ENCODE measurements around the gene PCDHB11. TPM values are rescaled to one million over a fixed set of nuclear protein-coding genes. Genes with fewer than 3 reads are reported as not detected.
"Not testable (repeated sequence)": the region's sequence is repeated elsewhere in the genome, so short reads cannot be mapped to it uniquely, and the experiment has no call there.

PCDHB11 gene
- total and polyA plus RNA-seq, 4 donors: 2.9 to 15.3 (median 6.4) TPM

DNA sequence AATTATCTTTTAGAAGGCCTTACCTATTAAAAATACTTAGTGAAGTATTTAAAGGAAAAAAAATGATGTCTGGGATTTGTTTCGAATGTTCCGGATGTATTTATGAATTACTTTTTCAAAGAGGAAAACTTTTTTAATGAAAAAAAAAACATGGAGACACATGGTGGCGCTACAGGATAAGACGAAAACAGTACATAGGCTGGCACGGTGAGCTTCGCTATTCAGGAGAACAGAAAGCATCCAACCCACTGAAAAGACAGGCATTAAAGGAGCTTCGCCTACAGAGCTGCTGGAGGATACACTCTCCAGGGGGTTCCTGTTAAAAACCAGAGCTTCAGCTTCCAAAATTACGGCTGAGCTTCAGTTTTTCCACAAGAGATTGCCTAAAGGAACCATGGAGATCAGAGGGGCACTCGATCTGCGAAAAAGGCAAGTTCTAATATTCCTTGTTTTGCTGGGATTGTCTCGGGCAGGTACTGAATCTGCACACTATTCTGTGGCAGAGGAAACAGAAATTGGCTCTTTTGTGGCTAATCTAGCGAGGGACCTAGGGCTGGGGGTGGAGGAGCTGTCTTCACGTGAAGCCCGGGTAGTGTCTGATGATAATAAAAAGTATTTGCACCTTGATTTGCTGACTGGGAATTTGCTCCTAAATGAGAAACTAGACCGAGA is 23.8 kb downstream of the PCDHB11 start, which contains the start of gene PCDHB14:
TSS of gene PCDHB14 (plus strand) at position 232 of the 672 bp plus-strand sequence. CDS start at position 395, 163 bp downstream.
- Histone ChIP-seq H3K27me3 (ENCODE audit: control insufficient read depth in 1 of 2, insufficient read depth in 2 of 2, low read length in 1 of 2) (no peaks in the 10 kb centered on the region), H3K4me1 (ENCODE audit: control insufficient read depth in 1 of 2, insufficient read depth in 2 of 2, low read length in 2 of 2) (no peaks in the 10 kb centered on the region), H3K4me3 (ENCODE audit: low read length in 2 of 2) (peak within 1 kb of the TSS in 1 of 2 donors; percentile 26), H3K27ac (ENCODE audit: low read depth in 1 of 2, low read length in 2 of 2) (no peak within 1 kb of the TSS), H3K36me3 (ENCODE audit: control insufficient read depth in 1 of 2, insufficient read depth in 2 of 2, low read length in 1 of 2) (peaks cover 3% of the 10 kb centered on the region in 2 donors), H3K9me3 (ENCODE audit: control insufficient read depth, low read length) (peaks cover 23% of the 10 kb centered on the region)
- DNase-seq (no peak), ATAC-seq (ENCODE audit: low FRiP score) (no peak)
- intact Hi-C loops (cut with DNase I): no loop called here
- WGBS, 2 donors: 18% methylated on average over 15 of the region's 15 CpGs

DNA sequence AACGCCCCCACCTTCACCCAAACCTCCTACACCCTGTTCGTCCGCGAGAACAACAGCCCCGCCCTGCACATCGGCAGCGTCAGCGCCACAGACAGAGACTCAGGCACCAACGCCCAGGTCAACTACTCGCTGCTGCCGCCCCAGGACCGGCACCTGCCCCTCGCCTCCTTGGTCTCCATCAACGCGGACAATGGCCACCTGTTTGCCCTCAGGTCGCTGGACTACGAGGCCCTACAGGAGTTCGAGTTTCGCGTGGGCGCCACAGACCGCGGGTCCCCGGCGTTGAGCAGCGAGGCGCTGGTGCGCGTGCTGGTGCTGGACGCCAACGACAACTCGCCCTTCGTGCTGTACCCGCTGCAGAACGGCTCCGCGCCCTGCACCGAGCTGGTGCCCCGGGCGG is 25.4 kb downstream of the PCDHB11 start:
- DNase-seq; intact Hi-C loops (cut with DNase I); H3K4me1 ChIP-seq (ENCODE audit: control insufficient read depth in 1 of 2, insufficient read depth in 2 of 2, low read length in 2 of 2); H3K36me3 ChIP-seq (ENCODE audit: control insufficient read depth in 1 of 2, insufficient read depth in 2 of 2, low read length in 1 of 2); H3K4me3 ChIP-seq (ENCODE audit: low read length in 2 of 2); ATAC-seq (ENCODE audit: low FRiP score); H3K27ac ChIP-seq (ENCODE audit: low read depth in 1 of 2, low read length in 2 of 2); H3K27me3 ChIP-seq (ENCODE audit: control insufficient read depth in 1 of 2, insufficient read depth in 2 of 2, low read length in 1 of 2): not testable (repeated sequence)
- 14 to 19% methylated on average over 26 to 35 of the region's 40 CpGs for WGBS, 2 donors
- peaks cover 21% of the 10 kb centered on the region for H3K9me3 ChIP-seq (ENCODE audit: control insufficient read depth, low read length)

DNA sequence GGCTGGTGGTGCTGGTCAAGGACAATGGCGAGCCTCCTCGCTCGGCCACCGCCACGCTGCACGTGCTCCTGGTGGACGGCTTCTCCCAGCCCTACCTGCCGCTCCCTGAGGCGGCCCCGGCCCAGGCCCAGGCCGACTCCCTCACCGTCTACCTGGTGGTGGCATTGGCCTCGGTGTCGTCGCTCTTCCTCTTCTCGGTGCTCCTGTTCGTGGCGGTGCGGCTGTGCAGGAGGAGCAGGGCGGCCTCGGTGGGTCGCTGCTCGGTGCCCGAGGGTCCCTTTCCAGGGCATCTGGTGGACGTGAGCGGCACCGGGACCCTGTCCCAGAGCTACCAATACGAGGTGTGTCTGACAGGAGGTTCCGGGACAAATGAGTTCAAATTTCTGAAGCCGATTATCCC is 26.0 kb downstream of the PCDHB11 start:
- H3K36me3 ChIP-seq (ENCODE audit: control insufficient read depth in 1 of 2, insufficient read depth in 2 of 2, low read length in 1 of 2); H3K4me3 ChIP-seq (ENCODE audit: low read length in 2 of 2); DNase-seq; H3K27me3 ChIP-seq (ENCODE audit: control insufficient read depth in 1 of 2, insufficient read depth in 2 of 2, low read length in 1 of 2); H3K27ac ChIP-seq (ENCODE audit: low read depth in 1 of 2, low read length in 2 of 2); ATAC-seq (ENCODE audit: low FRiP score); H3K4me1 ChIP-seq (ENCODE audit: control insufficient read depth in 1 of 2, insufficient read depth in 2 of 2, low read length in 2 of 2); intact Hi-C loops (cut with DNase I): not testable (repeated sequence)
- H3K9me3 ChIP-seq (ENCODE audit: control insufficient read depth, low read length): peaks cover 21% of the 10 kb centered on the region
- 23 to 26% methylated on average over 22 to 30 of the region's 30 CpGs for WGBS, 2 donors

DNA sequence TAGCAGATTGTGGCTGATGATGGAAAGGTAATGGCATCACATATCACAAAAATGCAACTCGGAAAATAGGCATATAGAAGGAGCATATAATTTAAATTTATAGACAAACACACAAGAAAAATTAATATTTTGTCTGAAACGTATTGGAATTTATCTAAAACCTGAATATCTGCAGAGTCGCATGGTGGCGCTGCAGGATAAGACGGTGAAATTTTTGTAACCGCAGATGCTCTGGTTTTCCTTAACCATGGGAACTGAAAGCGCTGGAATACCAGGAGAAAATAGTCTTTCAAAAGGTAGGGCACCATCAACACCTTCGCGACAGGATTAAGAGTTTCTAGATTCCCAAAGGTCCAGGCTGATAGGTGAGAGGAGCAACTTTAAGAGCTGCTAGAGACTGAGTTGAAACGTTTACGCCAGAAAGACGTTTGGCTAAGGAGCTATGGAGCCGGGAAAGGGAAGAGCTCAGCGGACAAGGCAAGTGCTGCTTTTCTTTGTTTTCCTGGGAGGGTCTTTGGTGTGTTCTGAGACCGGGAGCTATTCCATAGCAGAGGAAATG is 34.8 kb downstream of the PCDHB11 start:
- peaks cover 0 to 1% of the 10 kb centered on the region in 2 donors for H3K27me3 ChIP-seq (ENCODE audit: control insufficient read depth in 1 of 2, insufficient read depth in 2 of 2, low read length in 1 of 2)
- WGBS, 2 donors: 4 to 5% methylated on average over 15 of the region's 15 CpGs

DNA sequence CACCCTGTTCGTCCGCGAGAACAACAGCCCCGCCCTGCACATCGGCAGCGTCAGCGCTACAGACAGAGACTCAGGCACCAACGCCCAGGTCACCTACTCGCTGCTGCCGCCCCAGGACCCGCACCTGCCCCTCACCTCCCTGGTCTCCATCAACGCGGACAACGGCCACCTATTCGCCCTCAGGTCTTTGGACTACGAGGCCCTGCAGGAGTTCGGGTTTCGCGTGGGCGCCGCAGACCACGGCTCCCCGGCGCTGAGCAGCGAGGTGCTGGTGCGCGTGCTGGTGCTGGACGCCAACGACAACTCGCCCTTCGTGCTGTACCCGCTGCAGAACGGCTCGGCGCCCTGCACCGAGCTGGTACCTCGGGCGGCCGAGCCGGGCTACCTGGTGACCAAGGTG is 36.5 kb downstream of the PCDHB11 start:
- not testable (repeated sequence) for H3K27me3 ChIP-seq (ENCODE audit: control insufficient read depth in 1 of 2, insufficient read depth in 2 of 2, low read length in 1 of 2); H3K4me3 ChIP-seq (ENCODE audit: low read length in 2 of 2); ATAC-seq (ENCODE audit: low FRiP score); H3K4me1 ChIP-seq (ENCODE audit: control insufficient read depth in 1 of 2, insufficient read depth in 2 of 2, low read length in 2 of 2); DNase-seq; H3K36me3 ChIP-seq (ENCODE audit: control insufficient read depth in 1 of 2, insufficient read depth in 2 of 2, low read length in 1 of 2); H3K27ac ChIP-seq (ENCODE audit: low read depth in 1 of 2, low read length in 2 of 2)
- intact Hi-C loops (cut with DNase I): loop anchor here (10.0 kb wide), 2 partner anchors 119 to 329 kb away; partner anchors contain the start of genes PCDHGA4 (in 1 of the 2), PCDHGB1 (in 1 of the 2) and PCDHGB2 (in 1 of the 2)
- peaks cover 29% of the 10 kb centered on the region for H3K9me3 ChIP-seq (ENCODE audit: control insufficient read depth, low read length)
- 19 to 21% methylated on average over 38 to 40 of the region's 40 CpGs for WGBS, 2 donors

More for the DNA sequence above, 34.8 kb downstream of the PCDHB11 start:
- ATAC-seq (ENCODE audit: low FRiP score): no peak
- H3K4me1 ChIP-seq (ENCODE audit: control insufficient read depth in 1 of 2, insufficient read depth in 2 of 2, low read length in 2 of 2): no peaks in the 10 kb centered on the region
- peaks cover 21% of the 10 kb centered on the region for H3K9me3 ChIP-seq (ENCODE audit: control insufficient read depth, low read length)
- no peaks in the 10 kb centered on the region for H3K36me3 ChIP-seq (ENCODE audit: control insufficient read depth in 1 of 2, insufficient read depth in 2 of 2, low read length in 1 of 2)
- H3K27ac ChIP-seq (ENCODE audit: low read depth in 1 of 2, low read length in 2 of 2): no peak overlapping the region
- H3K4me3 ChIP-seq (ENCODE audit: low read length in 2 of 2): peak overlapping the region in 1 of 2 donors; percentile 30
- intact Hi-C loops (cut with DNase I): loop anchor here (10.0 kb wide), 2 partner anchors 121 to 331 kb away; partner anchors contain the start of genes PCDHGA4 (in 1 of the 2), PCDHGB1 (in 1 of the 2) and PCDHGB2 (in 1 of the 2)
- DNase-seq: no peak

DNA sequence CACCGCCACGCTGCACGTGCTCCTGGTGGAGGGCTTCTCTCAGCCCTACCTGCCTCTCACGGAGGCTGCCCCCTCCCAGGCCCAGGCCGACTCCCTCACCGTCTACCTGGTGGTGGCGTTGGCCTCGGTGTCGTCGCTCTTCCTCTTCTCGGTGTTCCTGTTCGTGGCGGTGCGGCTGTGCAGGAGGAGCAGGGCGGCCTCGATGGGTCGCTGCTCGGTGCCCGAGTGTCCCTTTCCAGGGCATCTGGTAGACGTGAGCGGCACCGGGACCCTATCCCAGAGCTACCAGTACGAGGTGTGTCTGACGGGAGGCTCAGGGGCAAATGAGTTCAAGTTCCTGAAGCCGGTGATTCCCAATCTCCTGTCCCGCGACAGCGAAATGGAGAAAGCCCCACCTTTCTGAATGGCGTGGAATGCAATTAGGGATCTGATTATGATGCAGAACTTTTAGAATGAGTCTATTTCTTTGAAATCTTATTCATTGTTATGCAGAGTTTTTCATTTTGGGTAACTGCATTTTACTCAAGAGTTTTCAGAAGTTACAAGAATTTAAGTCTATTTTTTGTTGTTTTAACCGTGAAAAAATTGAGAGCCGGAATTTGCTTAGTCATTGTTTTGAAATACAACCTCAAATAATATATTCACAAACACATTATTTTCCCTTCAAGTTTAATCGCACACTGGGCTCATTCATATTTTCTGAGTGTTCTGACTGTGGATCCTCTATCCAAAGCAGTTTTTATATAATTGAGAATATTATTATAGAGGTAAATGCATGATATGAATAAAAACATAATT is 37.3 kb downstream of the PCDHB11 start:
- intact Hi-C loops (cut with DNase I): loop anchor here (10.0 kb wide), 2 partner anchors 118 to 328 kb away; partner anchors contain the start of genes PCDHGA4 (in 1 of the 2), PCDHGB1 (in 1 of the 2) and PCDHGB2 (in 1 of the 2)
- no peak for ATAC-seq (ENCODE audit: low FRiP score)
- 17 to 18% methylated on average over 32 of the region's 32 CpGs for WGBS, 2 donors

DNA sequence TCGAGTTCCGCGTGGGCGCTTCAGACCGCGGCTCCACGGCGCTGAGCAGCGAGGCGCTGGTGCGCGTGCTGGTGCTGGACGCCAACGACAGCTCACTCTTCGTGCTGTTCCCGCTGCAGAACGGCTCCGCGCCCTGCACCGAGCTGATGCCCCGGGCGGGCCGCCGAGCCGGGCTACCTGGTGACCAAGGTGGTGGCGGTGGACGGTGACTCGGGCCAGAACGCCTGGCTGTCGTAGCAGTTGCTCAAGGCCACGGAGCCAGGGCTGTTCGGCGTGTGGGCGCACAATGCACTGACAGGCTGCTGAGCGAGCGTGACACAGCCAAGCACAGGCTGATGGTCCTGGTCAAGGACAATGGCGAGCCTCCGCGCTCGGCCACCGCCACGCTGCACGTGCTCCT is 42.1 kb downstream of the PCDHB11 start:
- no peak overlapping the region for H3K4me3 ChIP-seq (ENCODE audit: low read length in 2 of 2)
- intact Hi-C loops (cut with DNase I): loop anchor here in 1 of 2 donors (10.0 kb wide), 1 partner anchor 83 kb away; the partner anchor contains the start of gene TAF7
- H3K27ac ChIP-seq (ENCODE audit: low read depth in 1 of 2, low read length in 2 of 2): no peak overlapping the region
- 13 to 18% methylated on average over 43 of the region's 43 CpGs for WGBS, 2 donors
- no peaks in the 10 kb centered on the region for H3K27me3 ChIP-seq (ENCODE audit: control insufficient read depth in 1 of 2, insufficient read depth in 2 of 2, low read length in 1 of 2)
- no peaks in the 10 kb centered on the region for H3K36me3 ChIP-seq (ENCODE audit: control insufficient read depth in 1 of 2, insufficient read depth in 2 of 2, low read length in 1 of 2)
- no peak for ATAC-seq (ENCODE audit: low FRiP score)
- no peak for DNase-seq
- H3K9me3 ChIP-seq (ENCODE audit: control insufficient read depth, low read length): peaks cover 32% of the 10 kb centered on the region
- no peaks in the 10 kb centered on the region for H3K4me1 ChIP-seq (ENCODE audit: control insufficient read depth in 1 of 2, insufficient read depth in 2 of 2, low read length in 2 of 2)

More for the DNA sequence above, 37.3 kb downstream of the PCDHB11 start:
- H3K27ac ChIP-seq (ENCODE audit: low read depth in 1 of 2, low read length in 2 of 2): no peak overlapping the region
- H3K36me3 ChIP-seq (ENCODE audit: control insufficient read depth in 1 of 2, insufficient read depth in 2 of 2, low read length in 1 of 2): no peaks in the 10 kb centered on the region
- peaks cover 0 to 1% of the 10 kb centered on the region in 2 donors for H3K27me3 ChIP-seq (ENCODE audit: control insufficient read depth in 1 of 2, insufficient read depth in 2 of 2, low read length in 1 of 2)
- no peak for DNase-seq
- peaks cover 35% of the 10 kb centered on the region for H3K9me3 ChIP-seq (ENCODE audit: control insufficient read depth, low read length)
- no peaks in the 10 kb centered on the region for H3K4me1 ChIP-seq (ENCODE audit: control insufficient read depth in 1 of 2, insufficient read depth in 2 of 2, low read length in 2 of 2)
- no peak overlapping the region for H3K4me3 ChIP-seq (ENCODE audit: low read length in 2 of 2)

DNA sequence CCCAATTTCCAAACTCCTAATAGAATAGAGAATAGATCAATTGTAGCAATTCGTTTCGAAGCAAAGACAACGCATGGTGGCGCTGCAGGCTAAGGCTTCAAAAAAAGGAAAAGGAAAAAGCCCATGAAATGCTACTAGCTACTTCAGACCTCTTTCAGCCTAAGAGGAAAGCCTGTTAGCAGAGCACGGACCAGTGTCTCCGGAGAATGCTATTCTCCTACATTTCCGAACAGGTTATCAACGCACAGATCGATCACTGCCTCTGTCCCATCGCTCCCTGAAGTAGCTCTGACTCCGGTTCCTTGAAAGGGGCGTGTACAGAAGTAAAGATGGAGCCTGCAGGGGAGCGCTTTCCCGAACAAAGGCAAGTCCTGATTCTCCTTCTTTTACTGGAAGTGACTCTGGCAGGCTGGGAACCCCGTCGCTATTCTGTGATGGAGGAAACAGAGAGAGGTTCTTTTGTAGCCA is 45.9 kb downstream of the PCDHB11 start, which contains the start of gene PCDHB15:
TSS of gene PCDHB15 (plus strand) at position 146 of the 468 bp plus-strand sequence. CDS start at position 330, 184 bp downstream.
- no peaks in the 10 kb centered on the region for H3K27me3 ChIP-seq (ENCODE audit: control insufficient read depth in 1 of 2, insufficient read depth in 2 of 2, low read length in 1 of 2)
- H3K36me3 ChIP-seq (ENCODE audit: control insufficient read depth in 1 of 2, insufficient read depth in 2 of 2, low read length in 1 of 2): no peaks in the 10 kb centered on the region
- H3K27ac ChIP-seq (ENCODE audit: low read depth in 1 of 2, low read length in 2 of 2): no peak within 1 kb of the TSS
- intact Hi-C loops (cut with DNase I): loop anchor here in 1 of 2 donors (10.0 kb wide), 1 partner anchor 80 kb away; the partner anchor contains the start of gene TAF7
- 4 to 6% methylated on average over 16 of the region's 16 CpGs for WGBS, 2 donors
- ATAC-seq (ENCODE audit: low FRiP score) (no peak), DNase-seq (no peak)
- peaks cover 35% of the 10 kb centered on the region for H3K9me3 ChIP-seq (ENCODE audit: control insufficient read depth, low read length)
- H3K4me3 ChIP-seq (ENCODE audit: low read length in 2 of 2): peak within 1 kb of the TSS; percentile 2 to 48
- H3K4me1 ChIP-seq (ENCODE audit: control insufficient read depth in 1 of 2, insufficient read depth in 2 of 2, low read length in 2 of 2): no peaks in the 10 kb centered on the region
